Left ventricle myocardium inferior (tissue), 1 donor: ENCODE results near the gene FADS3. TPM values are rescaled to one million over a fixed set of nuclear protein-coding genes. Genes with fewer than 3 reads are reported as not detected.

Experiments
- DNase-seq: peaks from one replicate; pipeline ENCODE4 v3.0.0-alpha.2; 2020
- H3K27ac ChIP-seq: fragments of 200-600 bp; replicated peaks from 2 replicates; pipeline ENCODE4 v1.8.0; 2021
- H3K27me3 ChIP-seq: fragments of 200-600 bp; 2 replicates; pipeline ENCODE4 v1.8.0; 2021; ENCODE audit warnings: low read depth
- H3K36me3 ChIP-seq: fragments of 200-600 bp; 2 replicates; pipeline ENCODE4 v1.8.0; 2021
- H3K4me1 ChIP-seq: fragments of 200-600 bp; 2 replicates; pipeline ENCODE4 v1.8.0; 2021
- H3K4me3 ChIP-seq: fragments of 200-600 bp; 2 replicates; pipeline ENCODE4 v1.8.0; 2021; ENCODE audit warnings: mild to moderate bottlenecking, moderate library complexity
- H3K9me3 ChIP-seq: fragments of 200-600 bp; replicated peaks from 2 replicates; pipeline ENCODE4 v1.8.0; 2021
- CTCF ChIP-seq: fragments of 200-600 bp; IDR thresholded peaks from 2 replicates; pipeline ENCODE4 v1.8.0; 2021; ENCODE audit warnings: antibody characterized with exemption, mild to moderate bottlenecking, borderline replicate concordance
- intact Hi-C: fragments of 100-400 bp; cut with micrococcal nuclease; formaldehyde crosslinking; loops from one replicate; pipeline ENCODE4 v1.11.0; 2022
- total RNA-seq: library from RNA; stranded (reverse); fragmentation: NEBNext Ultra II Directional; extraction: Animal tissue kit (Norgen Biotek cat#: 25700); gene quantifications from one replicate; pipeline ENCODE4 v1.2.1, GENCODE V29; 2021
- donor health status: DM: no; HTN: yes; CAD: no; lungs with severe emphysema.

Gene FADS3
- total RNA-seq, 1 donor from 2014 or later: 65.5 TPM

GRCh38 chr11:61834278-61835048, 56.9 kb downstream of the FADS3 start:
- DNase-seq: peak; percentile 51
- H3K4me3 ChIP-seq: no peak overlapping the region
- peaks cover 66% of the 10 kb centered on the region for H3K4me1 ChIP-seq
- intact Hi-C loops: no loop called here
- TF ChIP-seq CTCF: no peak
- H3K27me3 ChIP-seq: no peaks in the 10 kb centered on the region
- no peaks in the 10 kb centered on the region for H3K9me3 ChIP-seq
- H3K27ac ChIP-seq: peak overlapping the region; percentile 76
- no peaks in the 10 kb centered on the region for H3K36me3 ChIP-seq

GRCh38 chr11:61833926-61834277, 57.4 kb downstream of the FADS3 start:
- no peaks in the 10 kb centered on the region for H3K27me3 ChIP-seq
- H3K36me3 ChIP-seq: no peaks in the 10 kb centered on the region
- H3K4me3 ChIP-seq: no peak overlapping the region
- H3K27ac ChIP-seq: peak overlapping the region; percentile 76
- DNase-seq: no peak
- intact Hi-C loops: no loop called here
- H3K4me1 ChIP-seq: peaks cover 72% of the 10 kb centered on the region
- no peaks in the 10 kb centered on the region for H3K9me3 ChIP-seq
- no peak for TF ChIP-seq CTCF

GRCh38 chr11:61833471-61833870, 57.9 kb downstream of the FADS3 start:
- no peaks in the 10 kb centered on the region for H3K9me3 ChIP-seq
- TF ChIP-seq CTCF: no peak
- intact Hi-C loops: no loop called here
- H3K4me3 ChIP-seq: no peak overlapping the region
- peaks cover 76% of the 10 kb centered on the region for H3K4me1 ChIP-seq
- peak overlapping the region; percentile 76 for H3K27ac ChIP-seq
- no peak for DNase-seq
- H3K36me3 ChIP-seq: no peaks in the 10 kb centered on the region
- no peaks in the 10 kb centered on the region for H3K27me3 ChIP-seq

- H3K27ac ChIP-seq: peak overlapping the region; percentile 76
- no peaks in the 10 kb centered on the region for H3K9me3 ChIP-seq
- no peaks in the 10 kb centered on the region for H3K36me3 ChIP-seq
- no peaks in the 10 kb centered on the region for H3K27me3 ChIP-seq
- intact Hi-C loops: no loop called here
- H3K4me1 ChIP-seq: peaks cover 83% of the 10 kb centered on the region
- H3K4me3 ChIP-seq: no peak overlapping the region
- peak; percentile 50 for DNase-seq
- no peak for TF ChIP-seq CTCF
These were observed 58.6 kb downstream of the FADS3 start for GRCh38 chr11:61832754-61833153.

GRCh38 chr11:61832207-61832606, 59.1 kb downstream of the FADS3 start:
- H3K4me3 ChIP-seq: no peak overlapping the region
- TF ChIP-seq CTCF: no peak
- H3K27me3 ChIP-seq: no peaks in the 10 kb centered on the region
- no peaks in the 10 kb centered on the region for H3K9me3 ChIP-seq
- no peak for DNase-seq
- peak overlapping the region; percentile 76 for H3K27ac ChIP-seq
- peaks cover 89% of the 10 kb centered on the region for H3K4me1 ChIP-seq
- intact Hi-C loops: no loop called here
- H3K36me3 ChIP-seq: no peaks in the 10 kb centered on the region
